Inflammatory macrophage treated with lipopolysaccharide for 4 hours (primary cell): ENCODE measurements around the gene COX7C.
"Not testable (repeated sequence)": the region's sequence is repeated elsewhere in the genome, so short reads cannot be mapped to it uniquely, and the experiment has no call there.

Experiments used
- DNase-seq: peaks from one replicate; pipeline ENCODE4 v3.0.0-alpha.2; 2020

Gene COX7C, protein sequence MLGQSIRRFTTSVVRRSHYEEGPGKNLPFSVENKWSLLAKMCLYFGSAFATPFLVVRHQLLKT

DNA sequence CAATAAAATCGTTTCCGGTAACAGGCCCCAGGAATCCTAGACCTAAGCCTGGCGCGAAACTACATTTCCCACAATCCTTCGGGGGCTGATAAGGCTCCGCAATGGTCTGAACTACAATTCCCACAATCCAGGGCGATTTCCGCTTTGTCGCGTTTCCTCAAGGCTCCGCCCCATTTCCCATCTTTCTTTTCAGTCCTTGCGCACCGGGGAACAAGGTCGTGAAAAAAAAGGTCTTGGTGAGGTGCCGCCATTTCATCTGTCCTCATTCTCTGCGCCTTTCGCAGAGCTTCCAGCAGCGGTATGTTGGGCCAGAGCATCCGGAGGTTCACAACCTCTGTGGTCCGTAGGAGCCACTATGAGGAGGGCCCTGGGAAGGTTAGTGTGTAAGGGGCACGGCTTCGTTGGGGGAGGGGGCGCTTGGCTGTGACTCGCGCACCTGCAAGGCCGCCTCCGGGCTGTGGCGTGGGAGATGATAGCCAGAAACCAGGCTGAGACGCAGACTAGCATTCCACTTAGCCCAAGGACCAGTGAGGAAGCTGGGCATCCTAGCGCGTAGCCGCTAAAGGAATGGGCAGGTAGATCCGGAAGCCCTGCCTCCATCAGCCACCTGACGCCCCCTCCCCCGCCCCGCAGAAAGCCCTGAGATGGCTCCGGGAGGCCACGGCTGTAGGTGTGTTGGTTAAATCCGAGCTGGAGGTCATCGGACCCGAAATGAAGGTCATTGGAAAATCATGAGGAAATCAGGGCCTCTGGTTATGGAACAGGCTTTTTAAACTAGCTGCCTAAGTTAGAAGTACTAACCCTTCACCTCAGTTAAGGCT is at the start of gene COX7C:
Gene COX7C (plus strand): TSS at position 186 of the 821 bp plus-strand sequence. CDS start 115 bp downstream, at position 301.
- peak; percentile 97 for DNase-seq

DNA sequence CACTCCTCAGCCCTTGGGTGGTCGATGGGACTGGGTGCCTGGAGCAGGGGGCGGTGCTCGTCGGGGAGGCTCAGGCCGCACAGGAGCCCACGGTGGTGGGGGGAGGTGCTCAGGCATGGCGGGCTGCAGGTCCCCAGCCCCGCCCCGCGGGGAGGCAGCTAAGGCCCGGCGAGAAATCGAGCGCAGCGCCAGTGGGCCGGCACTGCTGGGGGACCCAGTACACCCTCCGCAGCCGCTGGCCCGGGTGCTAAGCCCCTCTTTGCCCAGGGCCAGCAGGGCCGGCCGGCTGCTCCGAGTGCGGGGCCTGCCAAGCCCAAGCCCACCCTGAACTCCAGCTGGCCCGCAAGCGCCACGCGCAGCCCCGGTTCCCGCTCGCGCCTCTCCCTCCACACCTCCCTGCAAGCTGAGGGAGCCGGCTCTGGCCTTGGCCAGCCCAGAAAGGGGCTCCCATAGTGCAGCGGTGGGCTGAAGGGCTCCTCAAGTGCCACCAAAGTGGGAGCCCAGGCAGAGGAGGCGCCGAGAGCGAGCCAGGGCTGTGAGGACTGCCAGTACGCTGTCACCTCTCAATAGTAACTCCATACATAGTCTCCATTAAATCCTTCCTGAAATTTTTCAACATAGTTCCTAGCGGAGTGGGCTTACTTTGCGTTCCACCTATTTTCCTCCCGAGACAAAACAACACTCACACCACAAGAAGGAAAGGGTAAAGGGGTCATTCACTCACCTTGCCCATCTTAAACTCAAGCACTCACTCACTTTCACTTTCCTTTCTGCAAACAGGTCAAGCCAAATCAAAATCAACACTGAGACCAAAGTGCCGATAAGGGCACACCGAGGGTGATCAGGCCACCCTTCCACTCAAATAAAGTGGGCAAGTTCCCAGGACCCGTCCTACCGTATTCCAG is 48.0 kb upstream of the COX7C start:
- DNase-seq, result not testable (repeated sequence)

DNA sequence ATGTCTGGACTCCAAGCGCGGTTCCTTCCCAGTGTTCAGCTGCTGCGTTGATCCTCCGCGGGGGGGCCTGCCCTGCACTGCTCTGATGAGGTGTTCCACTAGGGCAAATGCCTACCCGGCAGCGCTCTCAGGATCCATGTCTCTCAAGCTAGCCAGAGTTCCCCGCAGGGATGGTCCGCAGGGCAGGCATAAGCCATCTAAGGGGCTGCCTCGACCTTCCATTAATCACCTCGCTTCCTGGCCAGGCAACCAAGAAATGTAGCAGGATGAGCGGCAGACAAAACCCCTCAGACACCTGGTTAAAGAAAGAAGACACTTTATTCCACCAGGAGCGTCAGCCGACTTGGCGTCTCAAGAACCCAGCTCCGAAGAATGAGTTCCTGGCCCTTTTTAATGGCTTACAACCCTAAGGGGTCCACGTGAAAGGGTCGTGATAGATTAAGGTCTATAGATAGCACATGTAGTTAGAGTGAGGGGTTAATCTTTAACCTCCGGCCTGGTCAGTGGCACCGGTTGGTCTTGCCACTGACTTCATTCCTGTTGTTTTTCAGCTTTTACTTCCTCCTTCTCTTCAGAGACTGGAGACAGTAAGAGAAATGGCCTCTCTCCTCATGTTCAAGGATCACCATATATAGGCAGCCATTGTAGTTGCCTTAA is 47.2 kb upstream of the COX7C start:
- DNase-seq, result no peak

DNA sequence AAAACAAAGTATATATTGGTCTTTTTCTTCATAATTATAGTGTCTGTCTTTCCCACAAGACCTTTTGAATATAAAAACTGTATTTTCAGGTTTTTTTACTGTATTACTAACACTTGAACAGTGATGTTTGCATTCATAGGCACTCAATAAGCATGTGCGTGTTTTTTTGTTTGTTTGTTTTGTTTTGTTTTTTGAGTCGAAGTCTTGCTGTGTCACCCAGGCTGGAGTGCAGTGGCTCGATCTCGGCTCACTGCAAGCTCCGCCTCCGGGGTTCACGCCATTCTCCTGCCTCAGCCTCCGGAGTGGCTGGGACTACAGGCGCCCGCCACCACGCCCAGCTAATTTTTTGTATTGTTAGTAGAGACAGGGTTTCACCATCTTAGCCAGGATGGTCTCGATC is 46.6 kb upstream of the COX7C start:
- not testable (repeated sequence) for DNase-seq

DNA sequence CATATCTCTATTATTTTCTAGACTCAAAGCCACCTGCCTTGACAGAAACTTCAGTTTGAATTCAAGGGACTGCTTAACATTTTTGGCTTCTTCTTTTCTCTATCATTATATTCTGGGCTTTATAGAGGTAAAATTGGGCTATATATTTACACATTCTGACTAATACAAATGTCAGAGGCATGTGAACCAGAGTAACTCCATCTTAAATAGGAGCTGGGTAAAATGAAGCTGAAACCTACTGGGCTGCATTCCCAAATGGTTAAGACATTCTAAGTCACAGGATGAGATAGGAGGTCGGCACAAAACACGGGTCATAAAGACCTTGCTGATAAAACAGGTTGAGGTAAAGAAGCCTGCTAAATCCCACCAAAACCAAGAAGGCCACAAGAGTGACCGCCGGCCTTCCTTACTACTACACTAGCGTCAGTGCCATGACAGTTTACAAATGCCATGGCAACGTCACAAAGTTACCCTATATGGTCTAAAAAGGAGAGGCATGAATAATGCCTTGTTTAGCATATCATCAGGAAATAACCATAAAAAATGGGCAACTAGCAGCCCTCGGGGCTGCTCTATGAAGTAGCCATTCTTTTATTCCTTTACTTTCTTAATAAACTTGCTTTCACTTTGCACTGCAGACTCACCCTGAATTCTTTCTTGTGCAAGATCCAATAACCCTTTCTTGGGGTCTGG is 44.8 kb upstream of the COX7C start:
- no peak for DNase-seq

DNA sequence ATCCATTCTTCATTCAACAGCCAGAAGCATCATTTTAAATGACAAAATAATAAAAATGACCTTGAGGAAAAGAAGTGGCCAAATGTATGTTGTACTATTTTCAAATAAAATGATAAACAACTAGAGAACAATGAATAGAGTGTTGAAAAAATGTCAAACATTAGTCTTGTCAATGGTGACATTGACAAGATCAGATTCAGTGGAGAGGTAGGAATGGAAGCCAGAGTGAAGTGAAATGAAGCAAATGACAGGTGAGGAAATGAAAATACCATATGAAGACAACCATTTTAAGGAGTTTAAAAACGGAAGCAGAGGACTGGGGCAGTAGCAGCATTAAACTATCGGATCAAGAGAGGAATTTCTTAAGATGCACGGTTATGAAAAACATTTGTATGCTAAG is 38.2 kb upstream of the COX7C start:
- DNase-seq, result no peak

DNA sequence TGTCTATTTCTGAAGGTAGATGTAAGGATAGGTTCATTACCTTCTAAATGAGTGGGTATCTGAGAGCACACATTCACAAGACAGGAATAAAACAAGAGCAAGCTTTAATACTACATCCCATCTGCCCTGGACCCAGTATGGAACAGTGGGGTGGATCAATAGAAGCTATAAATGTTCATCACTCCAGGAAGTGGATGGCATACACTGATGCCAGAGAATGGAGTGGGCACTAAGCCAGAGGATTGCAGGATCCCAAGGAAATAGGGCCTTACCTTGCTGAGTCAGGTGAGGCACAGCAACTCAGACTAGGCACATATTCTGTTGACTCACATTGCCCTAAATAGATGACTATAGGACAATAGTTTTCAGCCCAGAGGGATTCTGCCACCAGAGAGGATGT is 21.3 kb upstream of the COX7C start:
- no peak for DNase-seq

DNA sequence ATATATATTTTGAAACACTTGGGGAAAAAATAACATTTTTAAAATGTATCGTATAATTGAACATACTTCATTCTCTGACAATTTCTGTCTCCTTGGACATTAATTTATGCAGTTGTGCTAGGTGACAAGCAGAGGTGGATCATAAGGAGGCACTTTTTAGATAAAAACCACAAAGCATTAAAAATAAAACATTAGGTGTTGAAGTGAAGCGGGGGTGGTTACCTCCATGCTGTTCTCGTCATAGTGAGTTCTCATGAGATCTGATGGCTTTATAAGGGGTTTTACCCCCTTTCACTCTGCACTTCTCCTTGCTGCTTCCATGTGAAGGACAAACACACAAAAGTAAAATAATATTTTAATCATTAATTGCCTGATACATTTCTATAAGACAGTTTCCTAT is 11.9 kb upstream of the COX7C start:
- no peak for DNase-seq

DNA sequence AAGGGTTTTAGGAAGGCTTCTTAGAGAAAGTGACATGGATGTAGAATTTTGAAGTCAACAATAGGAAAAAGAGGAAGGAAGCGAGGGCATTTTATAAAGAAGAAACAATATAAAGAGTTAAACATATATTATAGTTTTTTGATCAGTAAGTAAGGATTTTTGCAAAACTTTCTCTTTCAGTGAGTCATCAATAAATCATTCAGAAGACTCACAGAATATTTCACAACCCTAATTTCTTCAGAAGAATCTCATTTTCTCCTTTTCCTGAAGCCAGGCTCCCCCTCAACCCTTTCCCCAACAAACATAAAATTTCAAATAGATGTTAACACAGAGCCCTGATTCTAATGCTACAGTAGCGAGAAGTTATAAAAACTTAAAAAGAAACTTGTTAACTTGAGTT is 4.3 kb upstream of the COX7C start:
- DNase-seq, result no peak

DNA sequence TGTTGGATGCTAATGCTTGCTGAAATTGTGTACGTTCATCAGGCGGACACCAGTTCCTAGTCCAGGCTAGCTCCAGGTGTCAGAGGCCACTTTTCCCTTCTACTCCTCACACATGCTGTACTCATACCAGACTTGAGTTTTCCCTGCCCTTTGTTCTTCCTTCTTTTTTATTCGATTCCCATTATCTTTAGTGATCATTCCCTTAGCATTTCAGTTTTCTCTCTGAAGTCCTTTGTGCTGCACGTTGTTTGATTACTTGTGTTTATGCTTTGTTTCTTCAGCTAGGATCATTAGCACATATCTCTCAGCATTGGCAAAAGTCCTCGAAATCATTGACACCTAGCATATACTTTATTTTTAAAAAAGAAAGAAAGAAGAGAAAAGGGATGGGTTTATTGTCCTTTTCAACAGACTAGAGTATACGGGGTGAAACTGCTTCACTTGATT is 409 bp upstream of the COX7C start:
- no peak for DNase-seq

DNA sequence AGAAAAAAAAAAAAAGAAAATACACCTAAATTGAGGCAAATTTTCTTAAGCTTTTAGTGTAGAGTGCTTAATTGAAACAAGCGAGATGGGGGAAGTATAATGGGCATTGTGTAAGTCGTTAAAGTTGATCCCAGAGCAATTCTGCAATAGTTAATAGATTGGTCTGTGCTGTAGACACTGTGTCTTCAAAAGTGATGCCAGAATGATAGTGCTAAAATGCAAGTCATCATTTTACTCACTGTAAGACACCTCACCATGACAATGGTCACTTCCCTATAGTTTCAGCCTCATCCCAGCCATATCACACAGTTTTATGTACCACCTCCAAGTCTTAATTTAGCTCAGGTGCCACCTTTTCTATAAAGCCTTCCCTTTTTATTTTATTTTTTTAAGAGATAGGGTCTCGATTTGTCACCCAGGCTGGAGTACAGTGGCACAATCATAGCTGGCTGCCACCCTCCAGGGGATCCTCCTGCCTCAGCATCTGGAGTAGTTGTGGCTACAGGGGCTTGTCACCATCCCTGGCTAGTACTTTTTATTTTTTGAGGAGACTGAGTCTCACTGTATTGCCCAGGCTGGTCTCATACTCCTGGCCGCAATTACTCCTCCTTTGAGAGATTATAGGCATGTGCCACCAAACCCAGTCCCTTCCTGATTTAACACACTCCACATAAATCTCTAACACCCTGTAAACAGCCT is 6.2 kb downstream of the COX7C start:
- DNase-seq, result no peak

DNA sequence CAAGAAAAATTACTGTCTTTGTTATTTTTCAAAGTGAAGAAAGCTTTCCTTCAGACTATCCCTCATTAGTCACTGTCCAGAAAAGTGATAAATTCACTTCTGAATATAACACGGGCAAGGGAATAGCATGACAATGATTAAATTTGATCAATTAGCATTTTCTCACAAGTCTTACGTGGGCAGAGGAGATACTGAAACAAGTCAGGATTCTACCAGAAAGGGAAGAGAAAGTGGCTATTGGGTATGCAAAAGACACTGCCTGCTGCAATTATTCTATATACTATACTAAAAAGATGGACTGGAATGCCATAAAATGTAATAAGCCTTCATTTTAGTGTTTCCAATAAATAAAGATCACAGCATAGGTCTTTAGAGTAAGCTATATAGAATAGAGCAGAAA is 7.4 kb downstream of the COX7C start:
- DNase-seq, result no peak

DNA sequence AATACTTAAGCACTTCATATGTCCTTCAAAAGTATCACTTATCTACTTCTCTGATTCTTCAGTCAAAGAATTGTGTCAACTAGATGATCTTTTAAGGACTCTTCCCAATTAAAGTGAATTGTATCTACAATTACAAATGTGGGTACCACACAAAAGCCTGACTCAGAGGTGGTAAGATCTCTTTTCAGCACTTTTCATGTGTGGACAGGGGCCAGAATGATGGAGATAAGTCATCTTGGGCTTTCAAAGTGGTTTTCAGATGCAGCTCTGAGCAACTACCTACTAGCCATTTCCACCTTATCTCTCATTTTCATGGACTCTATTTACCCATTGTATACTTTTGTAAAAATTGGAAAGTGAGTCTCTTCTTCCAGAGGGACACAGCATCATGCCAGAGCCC is 8.4 kb downstream of the COX7C start:
- DNase-seq, result no peak

DNA sequence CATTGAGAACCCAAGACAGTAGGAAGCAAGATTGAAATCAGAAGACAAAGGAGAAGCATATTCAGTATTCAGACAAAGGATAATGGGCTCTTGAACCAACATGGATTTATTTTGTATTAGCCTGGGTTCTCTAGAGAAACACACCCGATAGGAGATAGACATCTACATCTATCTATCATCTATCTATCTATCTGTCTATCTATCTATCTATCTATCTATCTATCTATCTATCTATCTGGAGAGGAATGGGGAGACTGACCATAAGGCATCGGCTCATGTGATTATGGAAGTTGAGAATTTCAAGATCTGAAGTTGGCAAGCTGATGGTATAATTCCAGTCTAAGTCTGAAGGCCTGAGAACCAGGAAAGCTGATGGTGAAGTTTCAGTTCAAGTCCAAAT is 13.4 kb downstream of the COX7C start:
- no peak for DNase-seq

DNA sequence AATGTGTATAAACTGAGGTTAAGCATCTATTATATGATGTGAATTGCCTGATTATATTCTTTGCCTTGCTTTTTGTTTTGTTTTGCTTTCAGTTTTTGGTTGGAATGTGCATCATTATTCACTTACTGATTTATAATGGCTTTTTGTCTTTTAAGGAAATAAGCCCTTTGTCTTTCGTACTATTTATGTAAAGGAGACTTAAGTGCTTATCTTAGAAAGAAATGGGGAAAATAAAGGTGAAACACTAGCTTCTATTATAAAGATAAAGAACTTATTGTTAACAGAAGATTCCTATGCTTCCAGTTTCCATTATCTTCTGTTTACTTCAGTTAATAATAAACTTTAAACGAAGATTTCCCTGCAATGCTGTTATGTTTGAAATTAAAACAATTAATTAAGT is 23.3 kb downstream of the COX7C start:
- DNase-seq, result no peak

DNA sequence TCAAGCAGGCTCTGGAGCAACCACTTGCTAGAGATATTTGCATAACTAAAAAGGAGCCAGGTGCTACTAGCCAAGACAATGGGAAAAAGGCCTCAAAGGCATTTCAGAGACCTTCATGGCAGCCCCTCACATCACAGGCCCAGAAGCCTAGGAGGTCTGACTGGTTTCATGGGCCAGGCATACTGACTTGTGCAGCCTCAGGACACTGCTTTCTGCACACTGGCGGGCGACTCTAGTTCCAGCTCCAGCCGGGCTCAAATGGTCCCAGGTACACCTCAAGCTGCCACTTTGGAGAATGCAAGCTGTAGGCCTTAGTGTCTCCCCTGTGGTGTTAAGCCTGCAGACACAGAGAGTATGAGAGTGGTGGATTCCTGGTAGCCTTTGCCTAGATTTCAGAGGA is 27.1 kb downstream of the COX7C start:
- DNase-seq, result no peak

DNA sequence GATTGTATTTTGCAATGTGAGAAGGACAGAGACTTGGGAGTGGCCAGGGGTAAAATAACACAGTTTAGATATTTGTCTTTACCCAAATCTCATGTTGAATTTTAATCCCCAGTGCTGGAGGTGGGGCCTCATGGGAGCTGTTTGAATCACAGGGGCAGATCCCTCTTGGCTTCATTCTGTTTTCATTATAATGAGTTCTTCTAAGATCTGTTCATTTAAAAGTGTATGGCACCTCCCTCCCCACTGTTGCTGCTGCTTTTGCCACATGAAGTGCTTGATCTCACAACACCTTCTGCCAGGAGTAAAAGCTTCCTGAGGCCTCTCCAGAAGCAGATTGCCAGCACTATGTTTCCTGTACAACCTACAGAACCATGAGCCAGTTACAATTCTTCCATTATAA is 28.1 kb downstream of the COX7C start:
- DNase-seq, result no peak

DNA sequence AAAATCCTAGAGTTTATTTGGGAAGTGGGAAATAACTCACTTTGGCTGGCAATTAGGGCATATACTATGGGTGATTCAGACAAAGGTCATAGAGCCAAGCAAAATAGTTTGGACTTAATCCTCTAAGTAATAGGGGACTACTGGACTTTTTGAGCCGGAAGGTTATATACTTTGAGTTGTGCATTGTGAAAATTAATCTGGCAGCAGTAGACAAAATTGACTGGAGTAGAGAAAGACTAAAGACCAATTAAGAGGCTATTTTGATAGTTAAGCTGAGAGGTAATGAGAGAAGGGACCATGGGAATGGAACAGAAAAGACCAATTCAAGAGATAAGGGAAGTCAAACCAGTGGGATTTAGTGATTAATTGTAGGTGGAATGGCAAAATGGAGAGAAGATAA is 28.9 kb downstream of the COX7C start:
- no peak for DNase-seq

DNA sequence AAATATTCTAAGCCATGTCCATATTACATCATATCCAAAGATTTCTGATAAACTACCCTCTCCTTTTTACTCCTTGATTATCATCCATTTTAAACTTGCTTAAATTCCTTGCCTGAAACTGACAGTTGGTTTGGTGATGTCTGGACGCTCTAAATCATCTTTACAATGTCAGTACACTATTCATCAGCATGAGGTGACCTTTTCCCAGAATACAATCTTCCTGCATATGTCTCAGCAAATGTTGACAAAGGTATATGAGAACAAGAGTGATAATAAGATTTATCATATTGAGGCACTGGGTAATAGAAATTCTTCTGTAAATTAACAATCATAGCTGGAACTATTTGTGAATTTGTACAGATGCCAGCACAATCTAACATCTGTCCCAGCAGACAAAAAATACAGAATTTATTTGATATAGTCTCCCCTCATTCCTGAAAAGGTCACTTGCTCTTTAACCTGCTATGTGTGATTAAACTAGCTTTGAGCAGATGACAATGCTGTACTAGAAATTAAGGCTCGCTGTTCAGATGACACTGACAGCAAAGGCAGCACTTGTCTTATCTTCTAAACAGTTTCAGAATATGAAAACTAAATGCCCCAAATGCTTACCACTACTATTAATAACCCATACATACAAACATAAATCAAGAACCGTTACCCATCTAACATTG is 32.2 kb downstream of the COX7C start:
- DNase-seq, result no peak

DNA sequence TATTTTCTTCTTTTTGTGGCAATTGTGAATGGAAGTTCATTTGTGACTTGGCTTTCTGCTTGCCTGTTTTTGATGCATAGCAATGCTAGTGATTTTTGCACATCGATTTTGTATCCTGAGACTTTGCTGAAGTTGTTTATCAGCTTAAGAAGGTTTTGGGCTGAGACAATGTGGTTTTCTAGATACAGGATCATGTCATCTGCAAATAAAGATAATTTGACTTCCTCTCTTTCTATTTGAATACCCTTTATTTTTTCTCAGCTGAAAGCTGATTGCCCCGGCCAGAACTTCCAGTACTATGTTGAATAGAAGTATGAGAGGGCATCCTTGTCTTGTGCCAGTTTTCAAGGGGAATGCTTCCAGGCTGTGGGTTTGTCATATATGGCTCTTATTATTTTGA is 43.0 kb downstream of the COX7C start:
- DNase-seq, result not testable (repeated sequence)

DNA sequence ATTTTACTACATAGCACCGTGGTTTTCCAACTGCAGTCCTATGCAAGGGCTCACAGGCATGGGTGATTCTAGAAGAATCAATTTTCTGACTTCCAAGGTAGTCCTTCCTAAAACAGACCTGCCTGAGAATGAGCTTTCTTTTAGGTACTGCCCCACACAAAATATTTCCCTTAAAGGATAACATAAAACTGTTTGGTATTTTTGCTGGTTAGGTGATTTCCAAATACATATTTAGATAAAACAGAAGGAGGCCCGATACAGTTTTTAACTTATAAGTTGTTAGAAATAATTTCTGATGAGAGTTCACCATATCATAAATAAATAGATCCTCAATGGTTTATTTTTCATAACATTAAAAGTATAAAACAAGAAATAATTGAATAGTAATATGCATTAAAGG is 46.4 kb downstream of the COX7C start:
- no peak for DNase-seq
